SK-N-SH treated with all-trans-retinoic acid at 6 μM for 48 hours (cell line): ENCODE measurements around the gene PFKFB4.

Experiments used
- ESRRG ChIP-seq: fragments of 250-450 bp; sonication (Bioruptor Pico); IDR thresholded peaks from 2 replicates; pipeline ENCODE4 v1.6.1; 2021; ENCODE audit warnings: mild to moderate bottlenecking
- GLIS3 ChIP-seq: fragments of 250-450 bp; sonication (Bioruptor Pico); IDR thresholded peaks from 2 replicates; pipeline ENCODE4 v1.5.0; 2020; ENCODE audit warnings: mild to moderate bottlenecking, moderate library complexity
- ISL1 ChIP-seq: fragments of 250-450 bp; sonication (Bioruptor Pico); IDR thresholded peaks from 2 replicates; pipeline ENCODE4 v2.1.2; 2022; ENCODE audit warnings: mild to moderate bottlenecking, moderate library complexity
- PATZ1 ChIP-seq: fragments of 250-450 bp; sonication (Bioruptor Pico); IDR thresholded peaks from 2 replicates; pipeline ENCODE4 v1.8.0; 2020; ENCODE audit warnings: mild to moderate bottlenecking, moderate library complexity, borderline replicate concordance
- RARB ChIP-seq: fragments of 250-450 bp; sonication (Bioruptor Pico); IDR thresholded peaks from 2 replicates; pipeline ENCODE4 v1.8.0; 2021; ENCODE audit warnings: mild to moderate bottlenecking, moderate library complexity
- ZC3H10 ChIP-seq: fragments of 250-450 bp; sonication (Bioruptor Pico); IDR thresholded peaks from 2 replicates; pipeline ENCODE4 v1.5.1; 2021; ENCODE audit warnings: mild to moderate bottlenecking, moderate library complexity
- ZFP30 ChIP-seq: fragments of 450-650 bp; formaldehyde crosslinking; IDR thresholded peaks from 2 replicates; pipeline ENCODE4 v1.5.0; 2022; ENCODE audit warnings: mild to moderate bottlenecking, moderate library complexity

GRCh38 chr3:48592519-48593087 is 36.0 kb upstream of the PFKFB4 start:
- TF ChIP-seq PATZ1 (CRISPR knock-in tag) (no peak), ZFP30 (CRISPR knock-in tag) (no peak), ISL1 (CRISPR knock-in tag) (no peak), GLIS3 (CRISPR knock-in tag) (no peak), RARB (CRISPR knock-in tag) (no peak), ESRRG (no peak), ZC3H10 (CRISPR knock-in tag) (no peak)
